Measurements from ENCODE around the gene SUGT1.
"Not testable (repeated sequence)": the region's sequence is repeated elsewhere in the genome, so short reads cannot be mapped to it uniquely, and the experiment has no call there.

Gene SUGT1

GRCh38 chr13:52652196-52652979 is at the start of gene SUGT1:
TSS of gene SUGT1 (plus strand) at chr13:52652836. CDS start at chr13:52652921, 85 bp downstream.
- peak; percentile 96 for DNase-seq

- not testable (repeated sequence) for DNase-seq
These were observed 49.3 kb upstream of the SUGT1 start for GRCh38 chr13:52603316-52603715.

GRCh38 chr13:52606126-52606525 is 46.5 kb upstream of the SUGT1 start:
- not testable (repeated sequence) for DNase-seq

GRCh38 chr13:52606795-52607194 is 45.8 kb upstream of the SUGT1 start:
- DNase-seq, result not testable (repeated sequence)

GRCh38 chr13:52608184-52608583 is 44.5 kb upstream of the SUGT1 start:
- DNase-seq, result not testable (repeated sequence)

GRCh38 chr13:52609013-52609606 is 43.5 kb upstream of the SUGT1 start:
- DNase-seq, result not testable (repeated sequence)

GRCh38 chr13:52610158-52610557 is 42.5 kb upstream of the SUGT1 start:
- not testable (repeated sequence) for DNase-seq

- DNase-seq, result no peak
These were observed 37.4 kb upstream of the SUGT1 start for GRCh38 chr13:52615134-52615801.

- no peak for DNase-seq
These were observed 36.8 kb upstream of the SUGT1 start for GRCh38 chr13:52615812-52616211.

GRCh38 chr13:52617070-52618060 is 35.3 kb upstream of the SUGT1 start:
- peak; percentile 87 for DNase-seq

GRCh38 chr13:52631083-52631690 is 21.4 kb upstream of the SUGT1 start:
- DNase-seq, result not testable (repeated sequence)

GRCh38 chr13:52638666-52639328 is 13.8 kb upstream of the SUGT1 start:
- DNase-seq, result no peak

- DNase-seq, result no peak
These were observed 10.5 kb upstream of the SUGT1 start, which contains the start of gene HNRNPA1L2 for GRCh38 chr13:52642131-52642530. TSS of gene HNRNPA1L2 (plus strand) at chr13:52642431. CDS start at chr13:52642493, 62 bp downstream.

GRCh38 chr13:52644108-52644507 is 8.5 kb upstream of the SUGT1 start:
- DNase-seq, result no peak

GRCh38 chr13:52646967-52647366 is 5.7 kb upstream of the SUGT1 start:
- DNase-seq, result no peak

GRCh38 chr13:52650731-52651130 is 1.9 kb upstream of the SUGT1 start:
- no peak for DNase-seq

- no peak for DNase-seq
These were observed 790 bp upstream of the SUGT1 start for GRCh38 chr13:52651897-52652195.

GRCh38 chr13:52652980-52653303 is 306 bp downstream of the SUGT1 start:
- DNase-seq, result no peak

- no peak for DNase-seq
These were observed 6.7 kb downstream of the SUGT1 start for GRCh38 chr13:52659340-52659739.

GRCh38 chr13:52664272-52664671 is 11.6 kb downstream of the SUGT1 start:
- no peak for DNase-seq

GRCh38 chr13:52665325-52665724 is 12.7 kb downstream of the SUGT1 start:
- DNase-seq, result no peak

GRCh38 chr13:52669677-52670076 is 17.0 kb downstream of the SUGT1 start:
- no peak for DNase-seq

Measured in activated naive CD4-positive, alpha-beta T cell treated with anti-CD3 and anti-CD28 coated beads, Interleukin-2, amount 50 U/mL, for 16 hours (primary cell).